Common myeloid progenitor, CD34-positive (primary cell): ENCODE results near the gene RDH11. TPM values are rescaled to one million over a fixed set of nuclear protein-coding genes. Genes with fewer than 3 reads are reported as not detected.
A peak's percentile ranks its signal among the peaks of the same experiment; 100 is the strongest.

ENCODE experiments used
- CTCF ChIA-PET: fragments of 350-600 bp; sonication (Branson Sonifier 250); formaldehyde crosslinking; loops from one replicate; lab custom pipeline; 2021; ENCODE audit warnings: antibody characterized with exemption; lab: Charles Lee
- POLR2A ChIA-PET: fragments of 350-600 bp; sonication (Branson Sonifier 250); formaldehyde crosslinking; loops from one replicate; lab custom pipeline; 2021; ENCODE audit warnings: antibody characterized with exemption; lab: Charles Lee
- DNase-seq, 3 donors: peaks; one replicate each; pipeline versions ENCODE4 v3.0.0 to v3.0.0-alpha.2; 2013
- H3K27ac ChIP-seq, 2 experiments: 1 replicate in 1 of 2; 2 replicates in 1 of 2; pipeline ENCODE4 v1.7.0; 2013; ENCODE audit warnings: inconsistent platforms in 2 of 2, low read length in 2 of 2, mild to moderate bottlenecking in 2 of 2, low read depth in 1 of 2, moderate library complexity in 1 of 2; ENCODE audit not compliant: severe bottlenecking in 2 of 2, insufficient read depth in 1 of 2, poor library complexity in 1 of 2
- H3K27me3 ChIP-seq, 5 experiments: replicated peaks in 2 of 5; 1 replicate in 3 of 5; 2 replicates in 2 of 5; pipeline versions ENCODE4 v1.6.1 to v1.7.0; 2013; ENCODE audit warnings: low read length in 4 of 5, mild to moderate bottlenecking in 2 of 5, moderate library complexity in 2 of 5, inconsistent platforms in 1 of 5; ENCODE audit not compliant: insufficient read depth in 5 of 5, control insufficient read depth in 4 of 5
- H3K36me3 ChIP-seq, 4 experiments: 1 replicate in 2 of 4; 2 replicates in 2 of 4; pipeline versions ENCODE4 v1.6.1 to v1.7.0; 2013; ENCODE audit warnings: low read length in 3 of 4, control low read depth in 1 of 4, mild to moderate bottlenecking in 1 of 4; ENCODE audit not compliant: control insufficient read depth in 4 of 4, insufficient read depth in 4 of 4
- H3K4me1 ChIP-seq, 4 experiments: 1 replicate in 3 of 4; 2 replicates in 1 of 4; pipeline versions ENCODE4 v1.6.1 to v1.7.1; 2013; ENCODE audit warnings: low read length in 3 of 4, mild to moderate bottlenecking in 3 of 4, control low read depth in 1 of 4, inconsistent platforms in 1 of 4, moderate library complexity in 1 of 4; ENCODE audit not compliant: control insufficient read depth in 4 of 4, insufficient read depth in 4 of 4; ENCODE audit errors: control extremely low read depth in 1 of 4
- H3K4me3 ChIP-seq, 7 experiments: 1 replicate in 4 of 7; 2 replicates in 3 of 7; pipeline versions ENCODE4 v1.5.1 to v1.7.0; 2013; ENCODE audit warnings: mild to moderate bottlenecking in 7 of 7, low read length in 6 of 7, moderate library complexity in 6 of 7, inconsistent platforms in 2 of 7, low read depth in 2 of 7, control low read depth in 1 of 7; ENCODE audit not compliant: insufficient read depth in 4 of 7, control insufficient read depth in 1 of 7; ENCODE audit errors: extremely low read depth in 1 of 7
- H3K9me3 ChIP-seq, 5 experiments: 1 replicate in 4 of 5; 2 replicates in 1 of 5; pipeline versions ENCODE4 v1.6.1 to v1.7.1; 2013; ENCODE audit warnings: low read length in 4 of 5, mild to moderate bottlenecking in 2 of 5, inconsistent platforms in 1 of 5, low read depth in 1 of 5, moderate library complexity in 1 of 5; ENCODE audit not compliant: control insufficient read depth in 4 of 5, insufficient read depth in 2 of 5; ENCODE audit errors: control extremely low read depth in 1 of 5
- WGBS: methylation state at CpG from one replicate; pipeline ENCODE4 v1.1.5; 2013; ENCODE audit not compliant: insufficient coverage; 5-methylcytosine and 5-hydroxymethylcytosine counted together
- polyA plus RNA-seq: library from polyadenylated mRNA; unstranded; fragments of 120-200 nt; gene quantifications from one replicate; pipeline ENCODE4 v1.2.1, GENCODE V29; 2013

The RDH11 gene, protein sequence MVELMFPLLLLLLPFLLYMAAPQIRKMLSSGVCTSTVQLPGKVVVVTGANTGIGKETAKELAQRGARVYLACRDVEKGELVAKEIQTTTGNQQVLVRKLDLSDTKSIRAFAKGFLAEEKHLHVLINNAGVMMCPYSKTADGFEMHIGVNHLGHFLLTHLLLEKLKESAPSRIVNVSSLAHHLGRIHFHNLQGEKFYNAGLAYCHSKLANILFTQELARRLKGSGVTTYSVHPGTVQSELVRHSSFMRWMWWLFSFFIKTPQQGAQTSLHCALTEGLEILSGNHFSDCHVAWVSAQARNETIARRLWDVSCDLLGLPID
- polyA plus RNA-seq: 51.1 TPM

DNA sequence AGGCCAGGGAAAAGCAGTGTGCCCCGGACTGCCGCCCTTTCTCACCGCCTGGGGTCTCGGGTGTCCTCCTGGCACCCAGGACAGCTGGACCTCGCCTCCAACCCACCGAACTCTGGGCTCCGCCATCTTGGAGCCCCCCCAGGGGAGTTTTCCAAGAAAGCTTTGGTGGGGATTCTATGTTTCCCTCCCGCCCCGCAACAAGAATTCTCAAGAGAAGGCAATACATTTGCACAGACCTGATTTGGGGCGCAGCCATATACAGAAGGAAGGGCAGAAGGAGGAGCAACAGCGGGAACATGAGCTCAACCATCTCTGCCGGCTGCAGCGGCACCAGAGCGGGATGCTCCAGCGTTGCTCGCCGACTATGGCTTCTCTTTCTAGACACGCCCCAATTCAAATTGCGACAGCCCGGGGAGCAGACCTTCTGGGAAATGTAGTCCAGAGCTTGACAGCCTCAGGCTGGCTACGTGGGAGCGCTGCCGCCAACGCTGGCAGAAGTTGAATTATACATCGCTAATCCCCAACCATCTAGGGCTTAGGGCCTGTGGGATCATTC, at the start of gene RDH11:
Gene RDH11, minus strand, starts transcription at position 371 of the 556 bp plus-strand sequence. Its CDS starts 61 bp downstream, at position 310.
- POLR2A ChIA-PET: interaction anchor here (1.4 kb wide), 1 partner anchor 22 kb away, joined by 8 read pairs; no protein-coding TSS in a partner anchor

DNA sequence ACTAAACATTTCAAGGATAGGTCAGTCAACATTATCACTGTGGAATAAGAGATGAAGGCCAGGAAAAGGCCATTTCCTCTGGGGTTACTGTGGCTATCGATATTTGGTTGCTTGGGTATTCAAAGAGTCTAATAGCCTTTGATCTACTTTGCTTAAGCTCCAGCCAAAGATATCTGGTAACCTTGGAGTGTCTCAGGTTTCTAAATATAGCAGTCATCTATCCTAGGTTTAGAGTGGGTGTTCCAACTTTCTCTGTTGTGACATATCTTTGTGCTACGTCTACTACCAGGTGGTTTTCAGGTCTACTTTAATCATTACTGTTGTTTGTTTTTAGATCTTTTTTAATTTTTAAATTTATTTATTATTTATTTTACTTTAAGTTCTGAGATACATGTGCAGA, 48.5 kb upstream of the RDH11 start:
- WGBS: 82% methylated on average over 1 of the region's 2 CpGs
- Histone ChIP-seq H3K4me1 (no peaks in the 10 kb centered on the region), H3K27me3 (no peaks in the 10 kb centered on the region), H3K4me3 (no peak overlapping the region), H3K27ac (no peak overlapping the region), H3K36me3 (peaks cover 1 to 25% (median 20%) of the 10 kb centered on the region in 4 experiments), H3K9me3 (no peaks in the 10 kb centered on the region)
- CTCF ChIA-PET: no interaction called here
- POLR2A ChIA-PET: no interaction called here
- no peak for DNase-seq

More for the DNA sequence above, at the start of gene RDH11:
- H3K27me3 ChIP-seq: no peaks in the 10 kb centered on the region
- H3K4me1 ChIP-seq: peaks cover 0 to 11% (median 11%) of the 10 kb centered on the region in 4 experiments
- no peaks in the 10 kb centered on the region for H3K9me3 ChIP-seq
- H3K27ac ChIP-seq: peak within 1 kb of the TSS; percentile 74 to 89
- WGBS: 0% methylated on average over 16 of the region's 25 CpGs
- peaks cover 3 to 29% (median 15%) of the 10 kb centered on the region in 4 experiments for H3K36me3 ChIP-seq
- DNase-seq: peak; percentile 90 to 94 (median 93)
- H3K4me3 ChIP-seq: peak within 1 kb of the TSS; percentile 62 to 99 (median 91)
- CTCF ChIA-PET: interaction anchor here (0.9 to 1.6 kb wide), 9 partner anchors 9 to 114 kb away, joined by 3 to 6 read pairs (median 3); no protein-coding TSS in a partner anchor

DNA sequence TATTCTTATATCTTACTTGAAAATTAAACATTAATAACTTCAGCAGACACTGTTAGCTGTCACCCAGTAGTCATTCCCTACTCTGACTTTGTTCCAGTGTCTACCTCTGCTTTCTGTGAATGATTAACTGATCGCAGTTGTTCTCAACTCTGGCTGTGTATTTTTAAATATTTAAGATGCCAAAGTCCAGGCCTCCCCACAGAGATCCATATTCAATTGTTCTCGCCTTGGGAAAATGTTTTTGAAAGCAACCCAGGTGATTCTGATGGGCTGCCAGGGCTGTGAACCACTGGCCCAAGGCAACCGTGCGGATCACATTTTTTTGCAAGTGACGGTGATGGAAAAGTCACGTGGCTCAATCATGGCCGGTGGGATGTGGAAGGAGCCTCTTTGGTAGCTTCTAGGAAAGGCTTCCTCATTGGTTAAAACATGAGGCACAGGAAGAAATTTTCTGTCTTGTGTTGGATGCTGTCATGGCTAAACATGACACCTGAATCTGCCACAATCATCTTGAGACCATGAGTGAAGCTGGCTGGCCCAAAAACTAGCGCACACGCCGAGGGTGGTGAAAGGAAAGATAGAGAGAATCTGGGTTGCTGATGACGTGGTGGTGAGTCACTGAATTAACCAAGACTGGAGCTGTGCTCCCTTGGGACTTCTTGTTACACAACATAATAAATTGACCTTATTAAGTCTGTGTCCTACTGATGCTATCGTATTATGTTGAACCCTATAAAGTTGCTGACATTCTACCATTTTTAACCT, 43.4 kb upstream of the RDH11 start:
- no peak overlapping the region for H3K27ac ChIP-seq
- 96% methylated on average over 7 of the region's 12 CpGs for WGBS
- H3K9me3 ChIP-seq: no peaks in the 10 kb centered on the region
- ChIA-PET POLR2A (no interaction called here), CTCF (no interaction called here)
- no peak overlapping the region for H3K4me3 ChIP-seq
- H3K36me3 ChIP-seq: no peaks in the 10 kb centered on the region
- peak in 2 of 3 donors; percentile 2 to 10 for DNase-seq
- H3K27me3 ChIP-seq: no peaks in the 10 kb centered on the region
- no peaks in the 10 kb centered on the region for H3K4me1 ChIP-seq

DNA sequence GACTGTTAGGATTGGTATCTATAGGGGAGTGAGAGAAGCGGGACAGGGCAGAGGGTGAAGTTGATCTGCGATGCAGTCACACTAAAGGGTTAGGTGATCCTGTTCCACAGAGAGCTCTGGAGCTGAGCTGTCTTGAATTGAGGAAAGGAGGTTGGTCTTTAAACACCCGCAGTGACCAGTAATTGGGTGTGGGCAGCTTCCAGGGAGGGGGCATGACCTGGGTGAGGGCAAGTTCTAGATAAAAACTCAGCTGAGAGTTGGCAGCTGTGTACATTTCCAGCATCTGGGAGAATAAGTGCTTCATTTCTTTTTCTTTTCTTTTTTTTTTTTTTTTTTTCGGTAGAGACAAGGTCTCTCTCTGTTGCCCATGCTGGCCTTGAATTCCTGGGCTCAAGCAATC, 41.2 kb upstream of the RDH11 start:
- no peaks in the 10 kb centered on the region for H3K27me3 ChIP-seq
- H3K4me1 ChIP-seq: no peaks in the 10 kb centered on the region
- ChIA-PET CTCF (no interaction called here), POLR2A (no interaction called here)
- WGBS: 100% methylated on average over 3 of the region's 4 CpGs
- no peak overlapping the region for H3K27ac ChIP-seq
- DNase-seq: no peak
- H3K9me3 ChIP-seq: no peaks in the 10 kb centered on the region
- H3K36me3 ChIP-seq: no peaks in the 10 kb centered on the region
- no peak overlapping the region for H3K4me3 ChIP-seq

DNA sequence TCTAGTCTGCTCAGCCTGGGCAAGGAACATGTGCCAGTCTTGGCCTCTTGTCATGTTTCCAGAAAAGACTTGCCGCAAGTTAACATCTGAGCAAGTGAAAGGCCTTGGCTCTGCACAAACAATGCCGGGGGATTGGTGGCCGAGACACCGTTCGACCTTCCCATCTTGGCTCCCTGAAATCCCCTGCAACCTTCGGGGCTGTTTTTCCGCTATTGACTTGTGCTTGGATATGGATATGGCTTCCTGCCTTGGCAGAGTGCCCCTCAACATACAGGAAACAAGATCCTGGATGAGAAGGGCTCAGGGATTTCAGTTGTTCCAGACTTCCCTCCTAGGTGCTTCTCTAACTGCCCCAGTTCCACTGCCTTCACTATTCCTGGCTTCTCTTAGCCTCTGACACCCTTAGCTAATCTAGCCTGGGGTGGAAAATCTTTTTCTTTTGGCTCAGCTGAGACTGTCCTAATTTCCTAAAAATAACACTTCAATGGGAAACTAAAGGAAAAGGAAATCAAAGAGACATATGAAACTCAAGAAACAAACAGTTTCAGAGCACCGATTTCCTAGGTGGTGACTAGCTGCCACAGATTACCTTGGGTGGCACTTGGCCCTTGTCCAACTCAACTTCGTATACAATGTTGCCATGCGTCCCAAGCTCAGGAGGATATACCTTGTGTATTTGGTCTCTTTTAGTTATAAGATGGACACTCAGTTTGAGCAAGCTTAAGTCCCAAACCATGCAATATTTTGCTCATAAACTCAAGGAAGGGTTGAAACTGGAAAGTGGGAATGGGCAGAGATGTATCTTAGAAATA, 40.0 kb upstream of the RDH11 start:
- no peak for DNase-seq
- Histone ChIP-seq H3K4me1 (no peaks in the 10 kb centered on the region), H3K4me3 (no peak overlapping the region), H3K9me3 (no peaks in the 10 kb centered on the region), H3K27ac (no peak overlapping the region), H3K27me3 (no peaks in the 10 kb centered on the region), H3K36me3 (no peaks in the 10 kb centered on the region)
- CTCF ChIA-PET: no interaction called here
- POLR2A ChIA-PET: interaction anchor here (0.6 kb wide), 1 partner anchor 12 kb away, joined by 3 read pairs; no protein-coding TSS in a partner anchor
- WGBS: 98% methylated on average over 6 of the region's 10 CpGs

DNA sequence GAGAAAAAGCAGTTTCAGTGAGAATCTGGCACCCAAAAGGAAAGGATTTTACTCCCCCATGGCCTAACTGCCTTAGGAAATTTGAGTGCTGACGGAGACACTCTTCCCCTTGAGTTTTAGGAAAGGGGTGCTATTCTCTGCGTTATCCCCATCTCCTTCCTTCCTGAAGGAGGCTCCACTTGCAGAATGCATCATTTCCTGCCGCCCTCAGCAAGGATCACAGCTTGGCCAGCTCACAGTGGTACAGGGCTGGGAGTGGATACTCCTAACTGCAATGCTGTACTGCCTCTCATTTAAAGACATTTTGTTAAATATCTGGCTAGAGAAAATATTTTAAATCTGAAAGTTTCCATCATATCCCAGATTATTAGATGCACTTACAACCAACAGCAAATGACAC, 39.1 kb upstream of the RDH11 start:
- no peaks in the 10 kb centered on the region for H3K9me3 ChIP-seq
- H3K4me3 ChIP-seq: no peak overlapping the region
- no peaks in the 10 kb centered on the region for H3K27me3 ChIP-seq
- ChIA-PET CTCF (no interaction called here), POLR2A (no interaction called here)
- WGBS: 81% methylated on average over 3 of the region's 3 CpGs
- no peaks in the 10 kb centered on the region for H3K4me1 ChIP-seq
- H3K36me3 ChIP-seq: no peaks in the 10 kb centered on the region
- H3K27ac ChIP-seq: no peak overlapping the region
- DNase-seq: no peak
